Suppressor macrophage treated with lipopolysaccharide for 1 hour (primary cell): ENCODE data around the gene TRDMT1.

Experiments used
- DNase-seq, 3 donors: peaks; one replicate each; pipeline ENCODE4 v3.0.0-alpha.2; 2020 to 2022

TRDMT1 gene, protein sequence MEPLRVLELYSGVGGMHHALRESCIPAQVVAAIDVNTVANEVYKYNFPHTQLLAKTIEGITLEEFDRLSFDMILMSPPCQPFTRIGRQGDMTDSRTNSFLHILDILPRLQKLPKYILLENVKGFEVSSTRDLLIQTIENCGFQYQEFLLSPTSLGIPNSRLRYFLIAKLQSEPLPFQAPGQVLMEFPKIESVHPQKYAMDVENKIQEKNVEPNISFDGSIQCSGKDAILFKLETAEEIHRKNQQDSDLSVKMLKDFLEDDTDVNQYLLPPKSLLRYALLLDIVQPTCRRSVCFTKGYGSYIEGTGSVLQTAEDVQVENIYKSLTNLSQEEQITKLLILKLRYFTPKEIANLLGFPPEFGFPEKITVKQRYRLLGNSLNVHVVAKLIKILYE

DNA sequence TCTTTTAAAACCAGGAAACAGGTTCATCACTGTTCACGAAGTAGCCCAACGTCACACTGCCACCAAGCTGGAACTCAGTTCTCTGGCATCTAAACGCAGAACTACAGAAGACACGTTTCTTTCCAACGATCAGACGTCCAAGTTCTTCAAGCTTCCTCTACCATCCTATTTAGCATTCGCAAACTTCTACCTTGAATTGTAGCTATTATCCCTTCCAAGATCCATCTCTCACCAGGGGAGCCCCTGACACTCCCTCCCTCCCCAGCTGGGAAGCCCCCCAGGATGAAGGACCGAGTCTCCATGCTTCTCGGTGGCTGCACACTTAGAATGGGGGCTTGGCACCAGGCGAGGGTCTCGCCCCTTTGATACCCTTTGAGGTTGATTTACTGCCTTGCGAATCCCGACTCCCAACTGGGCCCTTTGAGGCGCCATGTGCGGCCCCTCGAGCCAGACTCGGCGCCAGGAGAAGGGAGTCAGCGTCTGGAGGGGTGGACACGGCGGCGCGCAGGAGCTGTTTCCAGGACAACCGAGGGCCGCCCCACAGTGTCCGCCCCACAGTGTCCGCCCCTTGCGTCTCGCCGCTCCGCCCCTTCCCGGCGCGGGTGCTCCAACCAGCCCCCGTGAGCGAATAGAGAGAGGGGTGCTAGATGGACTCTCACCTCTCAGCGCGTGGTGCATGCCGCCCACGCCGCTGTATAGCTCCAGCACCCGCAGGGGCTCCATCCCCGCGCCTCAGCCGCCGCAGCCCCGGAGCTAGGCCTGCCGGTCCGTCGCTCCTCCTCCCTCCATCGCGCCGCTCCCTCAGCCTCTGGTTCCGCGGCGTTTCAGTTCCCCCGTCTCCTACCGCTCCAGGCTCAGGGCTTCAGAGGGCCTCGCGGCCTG is at the start of gene TRDMT1:
TRDMT1 (minus strand) TSS at position 761 of the 882 bp plus-strand sequence; CDS start at position 723, 38 bp downstream.
- peak; percentile 89 to 94 (median 93) for DNase-seq

DNA sequence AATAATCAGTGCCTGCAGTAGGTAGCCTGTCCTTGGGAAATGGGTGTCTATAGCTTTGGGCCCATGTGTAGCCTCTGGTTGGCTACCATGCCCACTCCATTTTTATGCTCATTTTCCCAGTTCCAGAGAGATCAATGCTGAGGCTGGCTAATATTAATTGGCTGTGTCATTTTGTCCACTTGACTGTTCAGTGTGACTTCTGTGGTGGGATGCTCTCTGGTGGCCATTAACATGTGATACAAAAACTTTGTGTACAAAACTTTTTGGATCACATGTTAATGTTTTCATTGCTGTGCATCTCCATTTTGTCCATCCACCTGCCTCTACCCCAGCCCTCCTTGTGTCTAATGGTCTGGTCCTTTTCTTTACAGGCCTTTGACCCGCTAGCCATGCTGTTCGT is 49.3 kb upstream of the TRDMT1 start:
- DNase-seq, result peak in 1 of 3 donors; percentile 16

DNA sequence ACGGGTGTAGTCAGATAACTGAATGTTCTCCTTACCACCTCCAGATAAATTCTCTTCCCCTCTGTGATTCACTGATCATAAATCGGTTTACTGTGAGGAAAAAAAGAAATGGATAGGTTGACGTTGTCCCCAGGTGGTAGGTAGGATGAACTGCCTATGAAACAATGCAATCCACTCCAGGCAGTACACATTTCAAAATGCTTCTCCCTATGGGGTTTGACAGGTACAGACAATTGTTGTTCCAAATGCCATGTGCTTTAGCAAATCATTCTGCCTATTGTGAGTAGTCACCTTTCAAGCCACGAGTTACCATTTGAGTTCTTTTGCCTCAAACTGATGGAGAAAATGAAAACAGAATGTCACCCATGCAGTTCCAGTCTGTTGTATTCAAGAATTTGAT is 48.3 kb upstream of the TRDMT1 start:
- no peak for DNase-seq

DNA sequence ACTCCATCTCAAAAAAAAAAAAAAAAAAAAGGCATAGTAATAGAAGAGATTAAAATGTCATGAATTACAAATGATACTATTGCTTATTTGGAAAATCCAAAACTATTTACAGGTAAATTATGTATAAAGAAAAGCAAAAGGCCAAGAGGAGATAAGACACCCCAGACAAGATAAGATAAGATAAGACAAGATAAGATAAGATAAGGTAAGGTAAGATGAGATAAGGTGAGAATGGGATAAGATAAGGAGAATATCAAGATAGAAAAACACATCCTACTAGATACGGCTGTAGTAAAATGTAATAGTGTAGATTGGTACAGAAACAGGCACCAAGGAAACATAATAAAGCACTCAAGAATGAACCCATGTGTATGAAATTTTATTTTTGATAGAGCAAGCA is 47.5 kb upstream of the TRDMT1 start:
- DNase-seq, result no peak

DNA sequence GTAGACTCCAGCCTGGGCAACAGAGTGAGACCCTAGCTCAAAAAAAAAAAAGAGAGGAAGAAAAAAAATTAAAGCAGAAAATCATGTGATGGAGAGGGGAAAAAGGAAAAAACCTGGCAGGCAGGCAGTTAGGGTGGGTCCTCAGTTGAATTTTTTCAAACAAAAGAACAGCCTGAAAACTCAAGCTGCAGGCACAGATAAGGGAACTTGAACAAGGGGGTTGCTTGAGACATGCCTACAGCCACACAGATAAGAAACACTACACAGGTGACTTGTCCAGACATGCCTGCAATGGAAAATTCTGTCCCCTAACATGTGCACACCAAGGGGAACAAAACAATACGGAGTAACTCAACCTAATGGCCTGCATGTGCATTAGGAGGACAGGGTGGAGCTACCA is 45.7 kb upstream of the TRDMT1 start:
- DNase-seq, result no peak

DNA sequence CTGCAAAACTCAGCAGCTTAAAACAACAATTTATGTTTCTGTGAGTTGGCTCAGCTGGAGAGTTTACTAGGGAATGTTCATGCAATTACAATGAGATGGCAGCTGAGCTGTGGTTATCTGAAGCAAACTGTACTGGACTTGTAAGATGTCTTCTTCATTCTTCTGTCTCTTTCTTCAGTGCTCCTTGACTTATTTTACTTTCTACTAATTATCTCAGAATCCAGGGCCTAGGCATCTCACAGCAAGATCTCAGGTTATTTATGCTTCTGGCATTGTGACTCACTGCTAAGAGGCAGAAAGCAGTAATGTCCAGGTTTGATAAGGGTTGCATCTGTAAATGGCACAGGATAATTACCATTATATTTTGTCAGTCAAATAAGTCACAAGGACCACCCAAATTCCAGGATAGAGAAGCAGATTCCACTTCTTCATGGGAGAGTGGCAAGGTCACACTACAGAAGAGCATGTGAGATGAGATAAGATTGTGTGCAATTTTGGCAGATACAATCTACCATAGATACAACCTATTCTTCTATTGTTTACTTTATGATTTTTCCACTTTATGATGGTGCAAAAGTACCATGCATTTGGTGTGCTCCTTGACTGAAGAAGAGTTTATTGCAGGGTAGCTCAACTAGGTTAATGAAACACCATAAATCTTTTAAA is 43.4 kb upstream of the TRDMT1 start:
- DNase-seq, result no peak

DNA sequence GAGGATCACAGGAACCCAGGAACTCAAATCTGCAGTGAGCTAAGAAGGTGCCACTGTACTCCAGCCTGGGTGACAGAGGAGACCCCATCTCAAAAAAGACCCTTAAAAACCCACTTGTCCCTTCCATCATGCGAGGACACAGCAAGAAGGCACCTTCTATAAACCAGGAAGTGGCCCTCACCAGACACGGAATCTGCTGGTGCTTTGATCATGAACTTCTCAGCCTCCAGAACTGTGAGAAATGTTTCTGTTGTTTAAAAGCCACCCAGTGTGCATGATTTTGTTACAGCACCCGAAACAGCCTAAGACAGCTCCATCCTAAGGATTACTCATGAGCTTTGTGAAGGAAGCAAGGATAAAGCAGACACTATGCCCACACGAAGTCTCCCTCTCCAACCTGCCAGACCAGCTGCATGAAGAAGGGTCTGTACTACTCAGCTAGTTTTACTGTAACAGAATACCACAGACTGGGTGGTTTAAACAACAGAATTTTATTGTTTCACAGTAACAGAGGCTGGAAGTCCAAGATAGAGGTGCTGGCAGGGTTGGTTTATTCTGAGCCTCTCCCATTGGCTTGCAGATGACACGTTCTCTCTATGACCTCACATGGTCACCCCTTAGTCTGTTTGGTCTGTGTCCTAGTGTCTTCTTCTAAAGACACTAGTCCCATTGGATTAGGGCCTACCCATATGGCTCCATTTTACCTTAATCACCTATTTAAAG is 40.3 kb upstream of the TRDMT1 start:
- DNase-seq, result peak in 1 of 3 donors; percentile 19

DNA sequence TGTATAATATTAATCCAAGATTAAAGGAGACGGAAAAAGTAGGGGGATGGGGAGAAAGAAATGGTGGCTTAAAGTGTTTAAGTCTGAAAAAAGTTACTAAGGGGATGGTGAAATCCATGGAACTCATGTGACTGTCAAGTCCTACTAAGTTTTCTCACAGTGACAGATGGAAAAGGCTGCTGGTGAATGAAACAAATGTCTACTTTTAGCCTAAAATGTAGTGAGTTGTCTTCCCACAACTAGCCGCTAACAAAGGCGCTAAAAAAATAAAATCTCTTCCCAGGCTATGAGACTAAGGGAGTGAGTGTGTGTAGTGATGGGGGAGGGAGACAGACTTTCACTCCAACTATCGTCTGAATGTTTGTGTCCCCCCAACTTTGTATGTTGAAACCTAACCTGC is 39.1 kb upstream of the TRDMT1 start:
- peak in 2 of 3 donors; percentile 49 to 69 for DNase-seq

DNA sequence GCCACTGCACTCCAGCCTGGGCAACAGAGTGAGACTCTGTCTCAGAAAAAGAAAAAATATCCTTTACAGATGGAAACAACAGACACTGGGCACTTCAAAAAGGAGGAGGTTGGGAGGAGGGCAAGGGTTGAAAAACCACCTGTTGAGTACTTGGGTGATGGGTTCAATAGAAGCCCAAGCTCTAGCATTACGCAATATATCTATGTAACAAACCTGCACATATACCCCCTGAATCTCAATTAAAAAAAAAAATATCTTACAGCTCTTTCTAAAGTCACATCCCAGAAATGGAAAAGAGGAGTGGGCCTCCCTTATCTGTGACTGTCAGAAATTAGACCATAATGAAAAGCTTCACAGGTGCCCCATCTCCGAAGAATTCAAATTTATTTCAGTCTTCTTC is 38.6 kb upstream of the TRDMT1 start:
- DNase-seq, result peak; percentile 54 to 69 (median 54)

DNA sequence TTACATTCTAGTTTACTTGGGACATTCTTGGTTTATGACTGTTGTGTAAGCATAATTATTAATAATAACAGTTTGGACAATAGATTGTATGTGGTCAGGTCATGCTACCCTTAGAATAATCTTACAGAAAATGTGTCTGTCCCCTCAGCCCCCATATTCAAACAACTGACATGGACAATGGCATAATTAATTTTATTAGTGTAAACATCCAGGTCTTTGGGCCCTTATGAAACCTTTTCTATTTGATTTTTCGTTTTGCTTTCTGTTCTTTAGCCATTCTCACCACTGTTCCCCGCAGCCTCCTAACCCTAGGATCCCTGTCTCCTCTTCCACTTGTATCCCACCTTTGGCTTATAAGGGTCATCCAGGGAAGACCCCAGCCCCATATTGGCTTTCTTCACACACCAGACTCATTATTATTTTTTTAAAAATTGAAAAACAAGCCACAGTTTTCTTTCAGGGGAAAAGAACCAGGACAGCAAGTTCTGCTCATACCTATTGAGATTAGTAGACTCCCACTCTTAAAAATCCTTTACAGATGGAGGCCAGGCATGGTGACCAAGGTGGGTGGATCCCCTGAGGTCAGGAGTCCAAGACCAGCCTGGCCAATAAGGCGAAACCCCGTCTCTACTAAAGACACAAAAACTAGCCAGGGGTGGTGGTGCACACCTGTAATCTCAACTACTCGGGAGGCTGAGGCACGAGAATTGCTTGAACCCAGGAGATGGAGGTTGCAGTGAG is 38.0 kb upstream of the TRDMT1 start:
- peak in 2 of 3 donors; percentile 66 to 72 for DNase-seq

DNA sequence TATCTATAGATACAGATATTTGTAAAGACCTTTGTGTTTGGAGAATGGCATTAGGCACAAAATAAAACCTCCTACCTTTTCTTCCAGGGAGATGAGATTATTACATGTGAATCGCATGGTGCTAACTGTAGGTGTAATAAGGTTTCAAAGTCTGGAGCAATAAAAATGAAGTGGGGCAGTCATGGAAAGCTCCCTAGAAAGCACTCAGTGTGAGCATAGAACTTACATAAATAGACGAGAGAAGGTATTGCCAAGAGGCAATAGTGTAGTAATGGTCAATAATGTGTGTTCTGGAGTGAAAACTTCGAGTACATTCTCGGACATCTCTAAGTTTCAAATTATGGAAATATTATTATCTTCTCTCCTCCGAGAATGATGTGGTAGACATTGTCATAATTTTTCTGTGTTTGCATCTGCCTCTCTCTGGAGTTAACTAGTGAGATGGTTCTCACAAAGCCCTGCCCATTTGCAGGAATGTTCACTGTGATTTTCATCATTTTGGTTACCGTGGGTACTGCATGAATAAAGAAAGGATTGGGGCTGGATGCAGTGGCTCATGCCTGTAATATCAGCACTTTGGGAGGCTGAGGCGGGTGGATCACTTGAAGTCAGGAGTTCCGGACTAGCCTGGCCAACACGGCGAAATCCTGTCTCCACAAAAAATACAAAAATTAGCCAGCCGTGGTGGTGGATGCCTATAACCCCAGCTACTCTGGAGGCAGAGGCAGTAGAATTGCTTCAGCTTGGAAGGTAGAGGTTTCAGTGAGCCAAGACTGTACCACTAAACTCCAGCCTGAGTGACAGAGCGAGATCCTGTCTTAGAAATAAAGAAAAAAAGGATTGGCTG is 37.2 kb upstream of the TRDMT1 start:
- DNase-seq, result peak; percentile 83 to 95 (median 94)

DNA sequence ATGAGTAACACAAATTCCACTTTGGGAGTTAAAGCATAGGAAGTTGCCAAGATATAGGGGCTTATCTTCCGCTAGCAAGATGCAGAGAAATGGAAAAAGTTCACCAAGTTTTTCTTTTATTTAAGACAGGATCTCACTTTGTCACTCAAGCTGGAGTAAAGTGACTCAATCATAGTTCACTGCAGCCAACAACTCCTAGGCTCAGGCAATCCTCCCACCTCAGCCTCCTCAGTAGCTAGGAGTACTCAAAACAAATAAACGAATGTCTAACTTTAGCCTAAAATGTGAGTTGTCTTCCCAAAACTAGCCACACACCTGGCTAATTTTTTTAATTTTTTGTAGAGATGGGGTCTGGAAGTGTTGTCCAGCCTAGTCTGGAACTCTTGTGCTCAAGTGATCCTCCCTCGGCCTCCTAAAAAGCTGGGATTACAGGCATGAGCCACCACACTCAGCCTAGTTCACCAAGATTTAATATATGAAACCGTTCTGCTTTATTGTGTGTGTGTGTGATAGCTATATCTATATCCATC is 36.5 kb upstream of the TRDMT1 start:
- DNase-seq, result peak; percentile 78 to 89 (median 86)

DNA sequence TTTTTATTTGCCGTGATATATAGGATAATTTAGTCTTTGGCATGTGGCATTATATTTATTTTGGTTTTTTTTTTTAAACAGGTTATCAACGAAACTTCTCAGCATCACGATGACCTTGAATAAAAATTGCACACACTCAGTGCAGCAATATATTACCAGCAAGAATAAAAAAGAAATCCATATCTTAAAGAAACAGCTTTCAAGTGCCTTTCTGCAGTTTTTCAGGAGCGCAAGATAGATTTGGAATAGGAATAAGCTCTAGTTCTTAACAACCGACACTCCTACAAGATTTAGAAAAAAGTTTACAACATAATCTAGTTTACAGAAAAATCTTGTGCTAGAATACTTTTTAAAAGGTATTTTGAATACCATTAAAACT is 35.7 kb upstream of the TRDMT1 start:
- DNase-seq, result peak in 1 of 3 donors; percentile 54

DNA sequence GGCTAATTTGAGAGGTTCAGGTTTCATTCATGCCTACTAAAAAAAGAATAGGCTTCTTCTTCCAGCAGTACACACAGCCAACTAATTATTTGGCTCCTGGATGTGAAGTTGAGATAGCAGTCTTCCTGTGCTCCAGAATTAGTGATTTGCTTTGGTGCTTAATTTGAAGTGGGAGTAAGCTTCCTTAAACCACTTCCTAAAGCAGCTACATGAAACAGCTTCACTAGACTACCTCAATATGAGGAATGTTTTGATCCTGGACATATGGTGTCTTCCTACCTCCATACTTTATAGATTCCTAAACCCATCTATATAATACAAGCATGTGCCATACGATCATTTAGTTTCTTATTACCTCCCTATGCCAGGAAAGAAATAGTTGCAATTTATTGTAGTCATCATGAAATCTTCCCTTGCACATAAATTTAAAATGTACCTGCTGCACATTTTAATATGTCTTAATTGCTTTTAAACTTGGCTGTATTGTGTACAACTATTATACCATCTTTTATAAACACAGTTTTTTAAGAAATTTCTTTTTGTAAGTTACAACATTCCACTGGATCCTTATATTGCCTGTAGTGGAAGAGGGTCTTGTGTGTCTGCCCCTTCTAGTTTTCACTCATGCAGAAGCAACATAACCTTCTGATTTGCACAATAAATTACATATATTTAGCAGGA is 35.1 kb upstream of the TRDMT1 start:
- DNase-seq, result peak; percentile 29 to 65 (median 59)

DNA sequence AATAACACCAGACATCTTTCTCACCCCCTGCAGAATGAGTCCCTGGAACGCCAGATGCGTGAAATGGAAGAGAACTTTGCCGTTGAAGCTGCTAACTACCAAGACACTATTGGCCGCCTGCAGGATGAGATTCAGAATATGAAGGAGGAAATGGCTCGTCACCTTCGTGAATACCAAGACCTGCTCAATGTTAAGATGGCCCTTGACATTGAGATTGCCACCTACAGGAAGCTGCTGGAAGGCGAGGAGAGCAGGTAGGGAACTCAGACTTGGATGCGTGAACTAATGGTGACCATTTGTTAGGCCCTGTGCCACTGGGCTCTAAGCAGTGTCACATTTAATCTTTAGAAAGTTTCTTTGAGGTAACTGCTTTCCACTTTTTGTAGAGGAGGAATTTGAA is 33.7 kb upstream of the TRDMT1 start:
- DNase-seq, result peak; percentile 38 to 60 (median 57)

DNA sequence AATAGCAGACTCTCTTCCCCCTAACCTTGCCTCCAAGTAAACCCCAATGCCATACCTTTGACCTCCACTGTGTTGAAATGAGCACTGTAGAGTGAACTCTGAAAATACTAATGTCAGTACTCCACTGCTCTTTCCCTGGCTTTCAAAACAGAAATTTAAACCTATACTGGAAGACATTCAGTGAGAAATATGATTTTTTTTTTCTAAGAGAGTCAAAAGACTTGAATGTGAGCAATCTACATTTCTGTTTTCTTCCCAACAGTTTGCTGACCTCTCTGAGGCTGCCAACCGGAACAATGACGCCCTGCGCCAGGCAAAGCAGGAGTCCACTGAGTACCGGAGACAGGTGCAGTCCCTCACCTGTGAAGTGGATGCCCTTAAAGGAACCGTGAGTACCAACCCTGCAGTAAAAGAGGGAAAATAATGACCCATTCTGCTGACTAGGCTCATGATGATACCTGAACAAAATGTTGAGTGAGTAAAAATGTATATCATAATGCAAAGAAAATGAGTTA is 33.0 kb upstream of the TRDMT1 start:
- DNase-seq, result peak; percentile 23 to 60 (median 55)

DNA sequence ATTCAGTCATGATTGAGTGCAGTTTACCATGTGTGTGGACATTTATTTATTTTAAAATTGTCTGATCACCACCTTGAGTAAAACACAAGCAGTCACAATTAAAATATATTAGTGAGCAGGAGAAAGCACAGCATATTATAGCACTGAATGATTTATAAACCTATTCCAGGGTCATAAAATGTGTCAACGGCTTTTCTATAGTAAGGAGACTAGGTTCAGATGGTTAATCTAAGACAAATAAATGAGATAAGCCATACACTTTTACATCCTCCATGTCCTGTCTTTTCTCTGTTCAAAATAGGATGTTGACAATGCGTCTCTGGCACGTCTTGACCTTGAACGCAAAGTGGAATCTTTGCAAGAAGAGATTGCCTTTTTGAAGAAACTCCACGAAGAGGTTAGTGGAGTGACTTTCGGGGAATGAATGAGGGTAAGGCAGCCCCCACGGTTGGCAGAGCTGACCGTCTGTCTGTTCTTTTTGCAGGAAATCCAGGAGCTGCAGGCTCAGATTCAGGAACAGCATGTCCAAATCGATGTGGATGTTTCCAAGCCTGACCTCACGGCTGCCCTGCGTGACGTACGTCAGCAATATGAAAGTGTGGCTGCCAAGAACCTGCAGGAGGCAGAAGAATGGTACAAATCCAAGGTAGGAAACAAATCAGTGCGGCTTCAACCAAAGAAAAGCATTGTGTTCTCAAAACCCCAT is 32.0 kb upstream of the TRDMT1 start:
- peak; percentile 61 to 77 (median 68) for DNase-seq

DNA sequence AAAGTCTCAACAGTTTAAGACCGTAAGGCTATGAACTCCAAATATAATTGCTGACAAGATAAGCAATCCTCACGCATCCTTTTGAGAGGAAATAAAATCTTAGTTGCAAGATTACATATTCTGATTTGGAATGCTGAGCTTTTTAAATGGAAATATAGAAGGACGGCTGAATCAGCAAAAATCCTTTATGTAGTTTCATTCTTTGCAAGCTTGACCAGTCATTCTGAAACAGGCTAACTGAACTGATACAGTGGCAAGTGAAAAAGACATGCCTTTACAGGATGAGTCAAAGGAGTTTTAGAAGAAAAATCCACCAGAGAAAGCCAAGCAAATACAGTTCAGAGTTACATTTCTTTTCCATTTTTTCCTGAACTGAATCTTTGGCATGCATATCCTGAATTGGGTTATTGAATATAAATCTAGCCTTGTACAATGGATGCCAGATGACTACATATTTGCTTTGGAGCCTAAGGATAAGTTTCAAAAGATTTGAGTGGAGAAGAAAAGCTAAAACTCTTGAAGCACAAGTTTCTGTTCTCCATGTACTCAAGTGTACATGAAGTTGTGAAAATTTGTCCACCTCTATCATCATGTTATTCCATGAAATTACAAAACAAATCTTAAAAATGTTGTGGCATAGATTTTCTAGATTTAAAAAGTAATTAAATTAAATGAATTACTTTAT is 30.9 kb upstream of the TRDMT1 start:
- DNase-seq, result peak; percentile 37 to 78 (median 77)
